GM12878 (cell line): ENCODE measurements around the gene AKR1B1. TPM values are rescaled to one million over a fixed set of nuclear protein-coding genes. Genes with fewer than 3 reads are reported as not detected.

Experiments used
- ATAC-seq: fragments of 200-7000 bp; cut with Tn5 transposase; 3 replicates; pipeline ENCODE4 v1.9.1; 2020; ENCODE audit warnings: mild to moderate bottlenecking, moderate library complexity
- BruUV-seq: library from RNA; stranded (reverse); fragments of 400-500 nt; replicated peaks from 2 replicates; lab custom pipeline; 2021; lab: Mats Ljungman, UMichigan
- CTCF ChIA-PET: fragments of 300-600 bp; sonication (Branson Sonifier 250); formaldehyde crosslinking; extraction: SDS; loops from one replicate; lab custom pipeline; 2021; ENCODE audit warnings: inconsistent platforms; lab: Yijun Ruan, JAX
- POLR2A ChIA-PET: fragments of 350-600 bp; formaldehyde crosslinking; extraction: SDS; loops from one replicate; lab custom pipeline; 2021; ENCODE audit warnings: inconsistent platforms; lab: Charles Lee
- RAD21 ChIA-PET: fragments of 300-600 bp; sonication (Branson Sonifier 250); formaldehyde crosslinking; loops from one replicate; lab custom pipeline; 2023; ENCODE audit warnings: antibody characterized with exemption; ENCODE audit not compliant: unreplicated experiment; lab: Charles Lee
- SMC1A ChIA-PET: fragments of 300-600 bp; sonication (Branson Sonifier 250); formaldehyde crosslinking; loops from one replicate; lab custom pipeline; 2023; ENCODE audit not compliant: unreplicated experiment, uncharacterized antibody; lab: Charles Lee
- DNase-seq: peaks from one replicate; pipeline ENCODE4 v3.0.0-alpha.2; 2011; ENCODE audit warnings: low read depth, low spot score
- FAIRE-seq: peaks from 3 replicates; lab custom pipeline; 2011; peaks lifted over from hg19 to GRCh38; lab: Jason Lieb, UNC
- H2AFZ ChIP-seq: 2 replicates; pipeline ENCODE4 v1.6.0; 2011; ENCODE audit warnings: low read depth, low read length, control low read depth; ENCODE audit not compliant: control insufficient read depth
- H3K27ac ChIP-seq: 2 replicates; pipeline ENCODE4 v1.5.1; 2011; ENCODE audit warnings: control low read depth; ENCODE audit not compliant: control insufficient read depth, insufficient read depth
- H3K27me3 ChIP-seq, 2 experiments: replicated peaks in 1 of 2; 2 replicates each; pipeline versions ENCODE4 v1.6.0 to v1.6.1; 2011; ENCODE audit warnings: low read length in 1 of 2; ENCODE audit not compliant: control insufficient read depth in 2 of 2, insufficient read depth in 2 of 2
- H3K36me3 ChIP-seq, 2 experiments: 2 replicates each; pipeline ENCODE4 v1.5.1; 2011; ENCODE audit warnings: low read length in 1 of 2; ENCODE audit not compliant: control insufficient read depth in 2 of 2, insufficient read depth in 2 of 2
- H3K4me1 ChIP-seq: 2 replicates; pipeline ENCODE4 v1.6.1; 2011; ENCODE audit warnings: mild to moderate bottlenecking, low read length, moderate library complexity, mixed read lengths; ENCODE audit not compliant: control insufficient read depth, insufficient read depth
- H3K4me2 ChIP-seq: 2 replicates; pipeline ENCODE4 v1.6.0; 2011; ENCODE audit warnings: control low read depth; ENCODE audit not compliant: control insufficient read depth, insufficient read depth
- H3K4me3 ChIP-seq: fragments of 200-600 bp; sonication (generic); 2 replicates; pipeline ENCODE4 v1.5.1; 2016
- H3K79me2 ChIP-seq: 2 replicates; pipeline ENCODE4 v1.6.0; 2011; ENCODE audit warnings: low read length; ENCODE audit not compliant: control insufficient read depth, insufficient read depth
- H3K9ac ChIP-seq: 2 replicates; pipeline ENCODE4 v1.8.0; 2011; ENCODE audit warnings: low read length, control low read depth, mixed read lengths; ENCODE audit not compliant: control insufficient read depth, insufficient read depth
- H3K9me3 ChIP-seq: replicated peaks from 3 replicates; pipeline ENCODE4 v1.5.1; 2011; ENCODE audit warnings: mild to moderate bottlenecking, low read length; ENCODE audit not compliant: control insufficient read depth, insufficient read depth
- H4K20me1 ChIP-seq: 2 replicates; pipeline ENCODE4 v1.6.0; 2011; ENCODE audit not compliant: control insufficient read depth, insufficient read depth
- CBX5 ChIP-seq: sonication (generic); IDR thresholded peaks from 2 replicates; pipeline ENCODE4 v1.6.1; 2016; ENCODE audit warnings: low read depth, moderate library complexity, mild to moderate bottlenecking, inconsistent platforms
- EED ChIP-seq: sonication (generic); IDR thresholded peaks from 2 replicates; pipeline ENCODE4 v1.6.1; 2016; ENCODE audit warnings: antibody characterized with exemption, low read depth
- ELK1 ChIP-seq: IDR thresholded peaks from 2 replicates; pipeline ENCODE4 v1.6.1; 2012; ENCODE audit warnings: low read depth, low read length, improper control_type of control experiment
- HDAC2 ChIP-seq: fragments of 200-600 bp; sonication (generic); IDR thresholded peaks from 2 replicates; pipeline ENCODE4 v1.6.1; 2017
- JUNB ChIP-seq: IDR thresholded peaks from 2 replicates; pipeline ENCODE4 v1.6.1; 2016; ENCODE audit warnings: antibody characterized with exemption, mild to moderate bottlenecking
- KDM1A ChIP-seq: fragments of 200-600 bp; sonication (generic); IDR thresholded peaks from 2 replicates; pipeline ENCODE4 v1.6.1; 2016; ENCODE audit warnings: borderline replicate concordance
- NR2C1 ChIP-seq: fragments of 450-650 bp; IDR thresholded peaks from 2 replicates; pipeline ENCODE4 v1.6.1; 2017; ENCODE audit warnings: antibody characterized with exemption, mild to moderate bottlenecking, moderate library complexity
- NR2F1 ChIP-seq: fragments of 450-650 bp; conservative IDR thresholded peaks from 2 replicates; pipeline ENCODE4 v1.6.1; 2017; ENCODE audit warnings: mild to moderate bottlenecking
- POLR2A ChIP-seq: IDR thresholded peaks from 2 replicates; pipeline ENCODE4 v1.6.1; 2011; ENCODE audit warnings: low read depth, mild to moderate bottlenecking, low read length
- RAD51 ChIP-seq: fragments of 450-650 bp; IDR thresholded peaks from 2 replicates; pipeline ENCODE4 v1.6.1; 2016; ENCODE audit warnings: moderate library complexity, mild to moderate bottlenecking, inconsistent platforms
- USF1 ChIP-seq: IDR thresholded peaks from 2 replicates; pipeline ENCODE4 v1.6.1; 2011; ENCODE audit warnings: borderline replicate concordance, low read depth, mild to moderate bottlenecking, moderate library complexity, mixed read lengths, low read length; ENCODE audit not compliant: insufficient read depth; ENCODE audit errors: extremely low read length
- ZNF217 ChIP-seq: fragments of 450-650 bp; IDR thresholded peaks from 2 replicates; pipeline ENCODE4 v1.6.1; 2017; ENCODE audit warnings: antibody characterized with exemption, mild to moderate bottlenecking
- ZNF24 ChIP-seq: fragments of 450-650 bp; IDR thresholded peaks from 2 replicates; pipeline ENCODE4 v1.6.1; 2017; ENCODE audit warnings: antibody characterized with exemption, mild to moderate bottlenecking
- ZZZ3 ChIP-seq: IDR thresholded peaks from 2 replicates; pipeline ENCODE4 v1.6.1; 2011; ENCODE audit warnings: low read depth; ENCODE audit not compliant: control insufficient read depth, insufficient read length
- WGBS: methylation state at CpG from one replicate; pipeline ENCODE4 v1.1.6; 2016; ENCODE audit warnings: low lambda C conversion rate; ENCODE audit not compliant: insufficient replicate concordance, insufficient coverage; ENCODE audit errors: missing lambda C conversion rate; 5-methylcytosine and 5-hydroxymethylcytosine counted together
- in situ Hi-C: fragments of 300-500 bp; cut with MboI; formaldehyde crosslinking; loops from 9 replicates; pipeline ENCODE4 v1.14.3; 2018; ENCODE audit warnings: mixed read lengths
- intact Hi-C: fragments of 100-400 bp; cut with micrococcal nuclease; formaldehyde crosslinking; loops from one replicate; pipeline ENCODE4 v1.14.2; 2022; ENCODE audit not compliant: unreplicated experiment
- polyA plus RNA-seq, 11 experiments: library from polyadenylated mRNA; depleted of rRNA in 4 of 11; unstranded in 6 of 11; stranded (reverse) in 5 of 11; fragments of >200 nt; fragmentation: Nextera tagmentation in 4 of 11; fragmentation: Illumina TruSeq in 1 of 11; extraction: Ambion mirVana in 4 of 11; extraction: Trizol in 1 of 11; gene quantifications; 1 replicate in 1 of 11; 2 replicates in 10 of 11; pipeline versions ENCODE4 v1.2.1 to v1.2.3, GENCODE V29; 2011 to 2016; ENCODE audit warnings: inconsistent platforms in 2 of 11, missing spikeins in 2 of 11, low read depth in 1 of 11
- total RNA-seq, 4 experiments: library from RNA; depleted of rRNA in 3 of 4; stranded (reverse); fragments of >200 nt in 3 of 4; fragmentation: Illumina TruSeq in 1 of 4; extraction: Trizol in 1 of 4; gene quantifications; 2 replicates each; pipeline versions ENCODE4 v1.2.1 to v1.2.3, GENCODE V29; 2013 to 2021

AKR1B1 gene
- total and polyA plus RNA-seq, 10 of the 15 experiments (the other 5 are each of a cell fraction or from before 2014, with no cell fraction given), result 40.4 to 252 (median 156) TPM

GRCh38 chr7:134427896-134428295 lies 31.0 kb downstream of the AKR1B1 start:
- Histone ChIP-seq H4K20me1 (no peaks in the 10 kb centered on the region), H3K4me2 (no peak overlapping the region), H3K79me2 (no peaks in the 10 kb centered on the region), H3K27ac (no peak overlapping the region), H3K9me3 (no peaks in the 10 kb centered on the region), H3K4me3 (no peak overlapping the region), H2AFZ (no peak overlapping the region), H3K27me3 (no peaks in the 10 kb centered on the region), H3K4me1 (peaks cover 1% of the 10 kb centered on the region), H3K9ac (no peak overlapping the region), H3K36me3 (no peaks in the 10 kb centered on the region)
- intact Hi-C loops, result no loop called here
- DNase-seq (no peak), ATAC-seq (no peak), FAIRE-seq (no peak)
- 2% methylated on average over 2 of the region's 2 CpGs for WGBS
- ChIA-PET CTCF (interaction anchor here (2.2 to 4.1 kb wide), 2 partner anchors 86 to 120 kb away, joined by 7 to 20 read pairs; partner anchors contain the start of gene AKR1B15), RAD21 (no interaction called here), POLR2A (no interaction called here), SMC1A (no interaction called here)
- in situ Hi-C loops, result no loop called here
- TF ChIP-seq ELK1 (no peak), JUNB (no peak), ZNF24 (no peak), POLR2A (no peak), NR2F1 (no peak), HDAC2 (no peak)
- BruUV-seq, result no TSS peak

- CTCF ChIA-PET, result no interaction called here
- FAIRE-seq, result no peak
- 39% methylated on average over 1 of the region's 1 CpG for WGBS
- DNase-seq, result no peak
- Histone ChIP-seq H3K4me3 (no peak overlapping the region), H3K36me3 (no peaks in the 10 kb centered on the region), H3K9me3 (no peaks in the 10 kb centered on the region), H3K4me1 (no peaks in the 10 kb centered on the region), H4K20me1 (no peaks in the 10 kb centered on the region), H2AFZ (no peak overlapping the region), H3K27ac (no peak overlapping the region), H3K4me2 (no peak overlapping the region), H3K9ac (no peak overlapping the region), H3K27me3 (no peaks in the 10 kb centered on the region), H3K79me2 (no peaks in the 10 kb centered on the region)
- RAD21 ChIA-PET, result no interaction called here
- POLR2A ChIA-PET, result no interaction called here
- BruUV-seq, result no TSS peak
- no peak for ATAC-seq
- SMC1A ChIA-PET, result no interaction called here
- intact Hi-C loops (no loop called here), in situ Hi-C loops (no loop called here)
- TF ChIP-seq NR2C1 (no peak), CBX5 (no peak), KDM1A (no peak), RAD51 (no peak), HDAC2 (no peak), EED (no peak), ZNF217 (no peak), USF1 (no peak), ZZZ3 (no peak), POLR2A (no peak)
Measured at GRCh38 chr7:134425777-134426176, 33.1 kb downstream of the AKR1B1 start.
